ENCODE measurements around the gene TFB1M.

DNA sequence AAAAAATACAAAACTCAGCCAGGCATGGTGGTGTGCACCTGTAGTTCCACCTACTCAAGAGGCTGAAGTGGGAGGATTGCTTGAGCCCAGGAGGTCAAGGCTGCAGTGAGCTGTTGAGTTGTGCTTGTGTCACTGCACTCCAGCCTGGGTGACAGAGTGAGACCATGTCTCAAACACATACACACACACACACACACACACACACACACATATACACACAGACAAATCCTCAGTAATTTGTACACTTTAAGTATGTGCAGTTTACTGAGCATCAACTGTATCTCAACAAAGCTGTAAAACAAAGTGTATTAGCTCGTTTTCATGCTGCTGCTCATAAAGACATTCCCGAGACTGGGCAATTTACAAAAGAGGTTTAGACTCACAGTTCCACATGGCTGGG, 7.3 kb downstream of the TFB1M start:
- TF ChIP-seq EZH2 (IDR thresholded peaks at IDR 0.05): no peak
- TF ChIP-seq, protein P1, sequence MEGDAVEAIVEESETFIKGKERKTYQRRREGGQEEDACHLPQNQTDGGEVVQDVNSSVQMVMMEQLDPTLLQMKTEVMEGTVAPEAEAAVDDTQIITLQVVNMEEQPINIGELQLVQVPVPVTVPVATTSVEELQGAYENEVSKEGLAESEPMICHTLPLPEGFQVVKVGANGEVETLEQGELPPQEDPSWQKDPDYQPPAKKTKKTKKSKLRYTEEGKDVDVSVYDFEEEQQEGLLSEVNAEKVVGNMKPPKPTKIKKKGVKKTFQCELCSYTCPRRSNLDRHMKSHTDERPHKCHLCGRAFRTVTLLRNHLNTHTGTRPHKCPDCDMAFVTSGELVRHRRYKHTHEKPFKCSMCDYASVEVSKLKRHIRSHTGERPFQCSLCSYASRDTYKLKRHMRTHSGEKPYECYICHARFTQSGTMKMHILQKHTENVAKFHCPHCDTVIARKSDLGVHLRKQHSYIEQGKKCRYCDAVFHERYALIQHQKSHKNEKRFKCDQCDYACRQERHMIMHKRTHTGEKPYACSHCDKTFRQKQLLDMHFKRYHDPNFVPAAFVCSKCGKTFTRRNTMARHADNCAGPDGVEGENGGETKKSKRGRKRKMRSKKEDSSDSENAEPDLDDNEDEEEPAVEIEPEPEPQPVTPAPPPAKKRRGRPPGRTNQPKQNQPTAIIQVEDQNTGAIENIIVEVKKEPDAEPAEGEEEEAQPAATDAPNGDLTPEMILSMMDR (IDR thresholded peaks at IDR 0.05): no peak
